GM03348 (cell line): ENCODE data around the gene AUTS2.
"Not testable (repeated sequence)": the region's sequence is repeated elsewhere in the genome, so short reads cannot be mapped to it uniquely, and the experiment has no call there.

Experiments used
- DNase-seq: peaks from one replicate; pipeline ENCODE4 v3.0.0; 2012; ENCODE audit warnings: low spot score

The AUTS2 gene

GRCh38 chr7:70630818-70631457 lies 1032.7 kb downstream of the AUTS2 start:
- peak; percentile 73 for DNase-seq

GRCh38 chr7:70631718-70632117 lies 1033.4 kb downstream of the AUTS2 start:
- DNase-seq = no peak

GRCh38 chr7:70632400-70632799 lies 1034.1 kb downstream of the AUTS2 start:
- DNase-seq = no peak

GRCh38 chr7:70634071-70634470 lies 1035.8 kb downstream of the AUTS2 start:
- no peak for DNase-seq

GRCh38 chr7:70634610-70635068 lies 1036.4 kb downstream of the AUTS2 start:
- DNase-seq = peak; percentile 80

GRCh38 chr7:70635633-70636032 lies 1037.4 kb downstream of the AUTS2 start:
- no peak for DNase-seq

- DNase-seq = no peak
Observed at GRCh38 chr7:70636169-70636568, 1037.9 kb downstream of the AUTS2 start.

GRCh38 chr7:70637726-70638125 lies 1039.5 kb downstream of the AUTS2 start:
- no peak for DNase-seq

- DNase-seq = no peak
Observed at GRCh38 chr7:70638158-70639107, 1040.2 kb downstream of the AUTS2 start.

- peak; percentile 63 for DNase-seq
Observed at GRCh38 chr7:70640266-70640833, 1042.1 kb downstream of the AUTS2 start.

- DNase-seq = no peak
Observed at GRCh38 chr7:70641882-70642281, 1043.6 kb downstream of the AUTS2 start.

- no peak for DNase-seq
Observed at GRCh38 chr7:70645279-70645678, 1047.0 kb downstream of the AUTS2 start.

- DNase-seq = no peak
Observed at GRCh38 chr7:70645876-70646351, 1047.6 kb downstream of the AUTS2 start.

- DNase-seq = no peak
Observed at GRCh38 chr7:70646536-70647248, 1048.4 kb downstream of the AUTS2 start.

- DNase-seq = peak; percentile 24
Observed at GRCh38 chr7:70647801-70648498, 1049.7 kb downstream of the AUTS2 start.

- DNase-seq = not testable (repeated sequence)
Observed at GRCh38 chr7:70648499-70648861, 1050.2 kb downstream of the AUTS2 start.

GRCh38 chr7:70649323-70649722 lies 1051.0 kb downstream of the AUTS2 start:
- no peak for DNase-seq

GRCh38 chr7:70654146-70654545 lies 1055.9 kb downstream of the AUTS2 start:
- no peak for DNase-seq

- no peak for DNase-seq
Observed at GRCh38 chr7:70654979-70655378, 1056.7 kb downstream of the AUTS2 start.

GRCh38 chr7:70655694-70656093 lies 1057.4 kb downstream of the AUTS2 start:
- DNase-seq = no peak

GRCh38 chr7:70657571-70657970 lies 1059.3 kb downstream of the AUTS2 start:
- DNase-seq = no peak
